SW480 (cell line): Measurements from ENCODE around the gene AKAP14.
"Not testable (repeated sequence)": the region's sequence is repeated elsewhere in the genome, so short reads cannot be mapped to it uniquely, and the experiment has no call there.

Experiments
- DNase-seq: peaks from one replicate; pipeline ENCODE4 v3.0.0-alpha.2; 2016; ENCODE audit warnings: low spot score

Gene AKAP14

GRCh38 chrX:119895843-119896326 lies at the start of gene AKAP14:
TSS of gene AKAP14 (plus strand) at chrX:119895893. CDS start at chrX:119903224, 7,331 bp downstream.
- no peak for DNase-seq

GRCh38 chrX:119852382-119853353 lies 43.0 kb upstream of the AKAP14 start, which contains the start of gene UPF3B:
TSS of gene UPF3B (minus strand) at chrX:119852963. CDS start at chrX:119852928, 35 bp downstream.
- DNase-seq = peak; percentile 99

- DNase-seq = no peak
Measured at GRCh38 chrX:119853444-119853843, 42.2 kb upstream of the AKAP14 start.

GRCh38 chrX:119870626-119871131 lies 25.0 kb upstream of the AKAP14 start:
- DNase-seq = peak; percentile 35

- DNase-seq = peak; percentile 35
Measured at GRCh38 chrX:119871245-119871598, 24.5 kb upstream of the AKAP14 start.

- DNase-seq = peak; percentile 92
Measured at GRCh38 chrX:119871599-119872395, 23.9 kb upstream of the AKAP14 start, which contains the start of the genes NDUFA1 and RNF113A. TSS of gene NDUFA1 (plus strand) at chrX:119871832. CDS start at chrX:119871912, 80 bp downstream. TSS of gene RNF113A (minus strand) at chrX:119871733. CDS start at chrX:119871613, 120 bp downstream.

GRCh38 chrX:119878740-119879139 lies 17.0 kb upstream of the AKAP14 start:
- DNase-seq = no peak

- no peak for DNase-seq
Measured at GRCh38 chrX:119880076-119880475, 15.6 kb upstream of the AKAP14 start.

GRCh38 chrX:119880552-119881437 lies 14.9 kb upstream of the AKAP14 start:
- peak; percentile 67 for DNase-seq

- DNase-seq = peak; percentile 51
Measured at GRCh38 chrX:119885554-119886428, 9.9 kb upstream of the AKAP14 start.

GRCh38 chrX:119887721-119888425 lies 7.8 kb upstream of the AKAP14 start:
- DNase-seq = no peak

GRCh38 chrX:119890626-119891025 lies 5.1 kb upstream of the AKAP14 start:
- DNase-seq = not testable (repeated sequence)

- not testable (repeated sequence) for DNase-seq
Measured at GRCh38 chrX:119891961-119892692, 3.6 kb upstream of the AKAP14 start.

GRCh38 chrX:119899125-119899524 lies 3.4 kb downstream of the AKAP14 start:
- no peak for DNase-seq

GRCh38 chrX:119900976-119901375 lies 5.3 kb downstream of the AKAP14 start:
- no peak for DNase-seq

GRCh38 chrX:119916310-119916709 lies 20.6 kb downstream of the AKAP14 start:
- no peak for DNase-seq

GRCh38 chrX:119917877-119918276 lies 22.2 kb downstream of the AKAP14 start:
- no peak for DNase-seq

GRCh38 chrX:119919835-119920585 lies 24.3 kb downstream of the AKAP14 start:
- no peak for DNase-seq
